Right atrium auricular region (tissue), 2 donors: Measurements from ENCODE around the gene AGAP1. TPM values are rescaled to one million over a fixed set of nuclear protein-coding genes. Genes with fewer than 3 reads are reported as not detected.

ENCODE experiments used
- DNase-seq: peaks from one replicate; pipeline ENCODE4 v3.0.0-alpha.2; 2019; ENCODE audit warnings: low spot score
- H3K27ac ChIP-seq, 2 donors: fragments of 200-600 bp; sonication (generic); 1 replicate in 1 of 2; 2 replicates in 1 of 2; pipeline ENCODE4 v1.5.1; 2016 to 2019
- H3K27me3 ChIP-seq, 2 donors: fragments of 200-600 bp; sonication (generic); one replicate each; pipeline versions ENCODE4 v1.5.1 to v1.6.0; 2017 to 2019
- H3K36me3 ChIP-seq: fragments of 200-600 bp; sonication (generic); one replicate; pipeline ENCODE4 v1.5.1; 2016
- H3K4me1 ChIP-seq, 2 donors: fragments of 200-600 bp; sonication (generic); one replicate each; pipeline versions ENCODE4 v1.5.1 to v1.6.0; 2017 to 2019
- H3K4me3 ChIP-seq, 2 donors: fragments of 200-600 bp; sonication (generic); 1 replicate in 1 of 2; 2 replicates in 1 of 2; pipeline ENCODE4 v1.5.1; 2017 to 2019; ENCODE audit warnings: mild to moderate bottlenecking in 1 of 2, moderate library complexity in 1 of 2
- H3K9me3 ChIP-seq, 2 donors: fragments of 200-600 bp; sonication (generic); one replicate each; pipeline ENCODE4 v1.5.1; 2019
- CTCF ChIP-seq, 2 donors: fragments of 200-600 bp; sonication (generic); IDR thresholded peaks; one replicate each; pipeline ENCODE4 v1.5.1; 2019; ENCODE audit warnings: antibody characterized with exemption in 2 of 2
- total RNA-seq, 2 donors: library from RNA; depleted of rRNA; stranded (reverse); fragments of >200 nt; gene quantifications; one replicate each; pipeline ENCODE4 v1.1.0, GENCODE V29; 2016

The AGAP1 gene
- total RNA-seq, 2 donors from 2014 or later, result 11.6 to 17.2 TPM

- no peak for TF ChIP-seq CTCF (IDR thresholded peaks at IDR 0.05)
- peaks cover 5% of the 10 kb centered on the region for H3K36me3 ChIP-seq
- DNase-seq, result no peak
- no peaks in the 10 kb centered on the region for H3K4me1 ChIP-seq
- no peak overlapping the region for H3K27ac ChIP-seq
- peaks cover 0 to 5% of the 10 kb centered on the region in 2 donors for H3K9me3 ChIP-seq
- no peaks in the 10 kb centered on the region for H3K27me3 ChIP-seq
- H3K4me3 ChIP-seq, result no peak overlapping the region
Measured at GRCh38 chr2:235934774-235935484, 441.1 kb downstream of the AGAP1 start.

- H3K36me3 ChIP-seq, result peaks cover 5% of the 10 kb centered on the region
- DNase-seq, result no peak
Measured at GRCh38 chr2:235935773-235936172, 441.9 kb downstream of the AGAP1 start.

GRCh38 chr2:235936493-235936892 lies 442.6 kb downstream of the AGAP1 start:
- TF ChIP-seq CTCF (IDR thresholded peaks at IDR 0.05), result peak in 1 of 2 donors; percentile 39
- no peak overlapping the region for H3K27ac ChIP-seq
- DNase-seq, result no peak

More at GRCh38 chr2:235935773-235936172, 441.9 kb downstream of the AGAP1 start:
- TF ChIP-seq CTCF (IDR thresholded peaks at IDR 0.05), result no peak
- Histone ChIP-seq H3K27me3 (no peaks in the 10 kb centered on the region), H3K4me3 (no peak overlapping the region), H3K4me1 (no peaks in the 10 kb centered on the region), H3K9me3 (peaks cover 0 to 5% of the 10 kb centered on the region in 2 donors), H3K27ac (no peak overlapping the region)

GRCh38 chr2:235937087-235937486 lies 443.2 kb downstream of the AGAP1 start:
- Histone ChIP-seq H3K36me3 (peaks cover 5% of the 10 kb centered on the region), H3K27ac (no peak overlapping the region), H3K9me3 (peaks cover 0 to 5% of the 10 kb centered on the region in 2 donors), H3K4me1 (no peaks in the 10 kb centered on the region), H3K4me3 (no peak overlapping the region), H3K27me3 (no peaks in the 10 kb centered on the region)
- no peak for TF ChIP-seq CTCF (IDR thresholded peaks at IDR 0.05)
- DNase-seq, result no peak

More at GRCh38 chr2:235936493-235936892, 442.6 kb downstream of the AGAP1 start:
- Histone ChIP-seq H3K4me1 (no peaks in the 10 kb centered on the region), H3K4me3 (no peak overlapping the region), H3K27me3 (no peaks in the 10 kb centered on the region), H3K36me3 (peaks cover 5% of the 10 kb centered on the region), H3K9me3 (peaks cover 0 to 5% of the 10 kb centered on the region in 2 donors)

- Histone ChIP-seq H3K4me3 (no peak overlapping the region), H3K27me3 (no peaks in the 10 kb centered on the region), H3K4me1 (no peaks in the 10 kb centered on the region), H3K9me3 (peaks cover 0 to 5% of the 10 kb centered on the region in 2 donors), H3K27ac (no peak overlapping the region), H3K36me3 (peaks cover 5% of the 10 kb centered on the region)
- DNase-seq, result no peak
- TF ChIP-seq CTCF (IDR thresholded peaks at IDR 0.05), result no peak
Measured at GRCh38 chr2:235937526-235937925, 443.7 kb downstream of the AGAP1 start.
